ENCODE data around the gene BCAS1. TPM values are rescaled to one million over a fixed set of nuclear protein-coding genes. Genes with fewer than 3 reads are reported as not detected.

Gene BCAS1
- total RNA-seq, 1 donor from 2014 or later: not detected

GRCh38 chr20:54047048-54047447 is 23.3 kb downstream of the BCAS1 start:
- H3K4me3 Mint-ChIP-seq (ENCODE audit: unreplicated experiment): no peak overlapping the region
- H3K36me3 Mint-ChIP-seq (ENCODE audit: unreplicated experiment): no peaks in the 10 kb centered on the region
- H3K4me1 Mint-ChIP-seq (ENCODE audit: unreplicated experiment): no peaks in the 10 kb centered on the region
- peaks cover 2% of the 10 kb centered on the region for H3K27me3 Mint-ChIP-seq (ENCODE audit: unreplicated experiment)
- H3K27ac Mint-ChIP-seq (ENCODE audit: unreplicated experiment): no peak overlapping the region
- peaks cover 3% of the 10 kb centered on the region for H3K9me3 Mint-ChIP-seq (ENCODE audit: unreplicated experiment)
- DNase-seq (ENCODE audit: extremely low spot score, unreplicated experiment): no peak
- TF ChIP-seq CTCF (IDR thresholded peaks at IDR 0.05): no peak

GRCh38 chr20:54044156-54044555 is 26.2 kb downstream of the BCAS1 start:
- Mint-ChIP-seq H3K36me3 (ENCODE audit: unreplicated experiment) (no peaks in the 10 kb centered on the region), H3K4me3 (ENCODE audit: unreplicated experiment) (no peak overlapping the region), H3K9me3 (ENCODE audit: unreplicated experiment) (peaks cover 3% of the 10 kb centered on the region), H3K27ac (ENCODE audit: unreplicated experiment) (no peak overlapping the region), H3K27me3 (ENCODE audit: unreplicated experiment) (no peaks in the 10 kb centered on the region), H3K4me1 (ENCODE audit: unreplicated experiment) (no peaks in the 10 kb centered on the region)
- no peak for TF ChIP-seq CTCF (IDR thresholded peaks at IDR 0.05)
- no peak for DNase-seq (ENCODE audit: extremely low spot score, unreplicated experiment)

DNA sequence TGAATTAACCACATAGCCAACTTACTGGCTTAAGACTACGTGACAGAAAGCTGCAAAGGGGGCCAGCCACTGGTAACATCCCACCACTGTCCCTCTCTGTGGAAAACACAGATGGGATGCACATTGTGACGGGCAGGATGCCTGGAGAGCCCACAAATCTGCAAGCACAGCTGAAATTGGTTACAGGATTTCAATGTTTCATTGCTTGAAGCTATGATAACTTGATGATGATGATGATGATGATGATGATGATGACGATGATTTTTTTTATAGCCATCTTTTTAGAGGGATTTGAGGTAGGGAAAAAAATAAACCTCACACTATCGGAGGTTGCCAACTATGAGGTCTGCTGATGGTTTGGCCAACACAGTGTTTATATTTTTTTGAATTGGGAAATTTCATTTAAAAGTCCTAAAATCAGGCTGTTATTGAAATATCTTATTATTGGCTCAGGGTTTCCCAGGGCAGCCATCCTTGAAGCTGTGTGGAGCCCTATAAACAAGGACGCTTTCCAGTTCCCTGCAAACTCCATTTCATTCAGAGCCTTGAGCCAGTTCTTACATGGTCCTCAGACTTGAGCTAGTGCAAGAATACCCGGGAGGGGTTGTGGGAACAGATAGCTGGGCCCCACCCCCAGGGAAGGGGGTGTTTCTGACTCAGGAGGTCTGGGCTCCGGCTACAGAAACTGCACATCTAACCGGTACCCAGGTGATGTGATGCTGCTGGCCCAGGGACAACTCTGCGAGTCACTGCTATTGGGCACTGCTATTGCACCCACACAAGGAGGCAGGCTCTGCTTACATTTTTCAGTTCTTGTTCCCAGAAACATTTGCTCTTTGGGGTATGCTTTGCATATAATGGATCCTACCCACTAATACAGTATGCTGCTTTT is 27.1 kb downstream of the BCAS1 start:
- H3K36me3 Mint-ChIP-seq (ENCODE audit: unreplicated experiment): no peaks in the 10 kb centered on the region
- H3K4me1 Mint-ChIP-seq (ENCODE audit: unreplicated experiment): no peaks in the 10 kb centered on the region
- TF ChIP-seq CTCF (IDR thresholded peaks at IDR 0.05): no peak
- peaks cover 5% of the 10 kb centered on the region for H3K27me3 Mint-ChIP-seq (ENCODE audit: unreplicated experiment)
- no peak overlapping the region for H3K27ac Mint-ChIP-seq (ENCODE audit: unreplicated experiment)
- DNase-seq (ENCODE audit: extremely low spot score, unreplicated experiment): no peak
- peaks cover 3% of the 10 kb centered on the region for H3K9me3 Mint-ChIP-seq (ENCODE audit: unreplicated experiment)
- no peak overlapping the region for H3K4me3 Mint-ChIP-seq (ENCODE audit: unreplicated experiment)

- TF ChIP-seq CTCF (IDR thresholded peaks at IDR 0.05): no peak
- no peaks in the 10 kb centered on the region for H3K36me3 Mint-ChIP-seq (ENCODE audit: unreplicated experiment)
- H3K4me1 Mint-ChIP-seq (ENCODE audit: unreplicated experiment): no peaks in the 10 kb centered on the region
- H3K27ac Mint-ChIP-seq (ENCODE audit: unreplicated experiment): no peak overlapping the region
- H3K9me3 Mint-ChIP-seq (ENCODE audit: unreplicated experiment): peaks cover 3% of the 10 kb centered on the region
- no peak for DNase-seq (ENCODE audit: extremely low spot score, unreplicated experiment)
- H3K27me3 Mint-ChIP-seq (ENCODE audit: unreplicated experiment): peaks cover 5% of the 10 kb centered on the region
- no peak overlapping the region for H3K4me3 Mint-ChIP-seq (ENCODE audit: unreplicated experiment)
These were observed 28.4 kb downstream of the BCAS1 start for GRCh38 chr20:54042021-54042420.

GRCh38 chr20:54041336-54041735 is 29.1 kb downstream of the BCAS1 start:
- Mint-ChIP-seq H3K9me3 (ENCODE audit: unreplicated experiment) (peaks cover 3% of the 10 kb centered on the region), H3K36me3 (ENCODE audit: unreplicated experiment) (no peaks in the 10 kb centered on the region), H3K4me1 (ENCODE audit: unreplicated experiment) (no peaks in the 10 kb centered on the region), H3K4me3 (ENCODE audit: unreplicated experiment) (no peak overlapping the region), H3K27ac (ENCODE audit: unreplicated experiment) (no peak overlapping the region), H3K27me3 (ENCODE audit: unreplicated experiment) (peaks cover 5% of the 10 kb centered on the region)
- DNase-seq (ENCODE audit: extremely low spot score, unreplicated experiment): no peak
- no peak for TF ChIP-seq CTCF (IDR thresholded peaks at IDR 0.05)

Measured in osteocyte (in vitro differentiated cells).